T-helper 1 cell treated with Interleukin-12 subunit alpha and Interleukin-12 subunit beta and Interleukin-4 antibody, amounts not matched to agents 30 μg/mL and 1 μg/mL, for 36 hours (primary cell): ENCODE measurements around the gene RSAD2.

ENCODE experiments used
- H3K27ac Mint-ChIP-seq: one replicate; pipeline ENCODE4 v1.8.0; 2021; ENCODE audit warnings: mild to moderate bottlenecking, mixed read lengths
- H3K27me3 Mint-ChIP-seq: one replicate; pipeline ENCODE4 v1.8.0; 2021; ENCODE audit warnings: low read depth, mixed read lengths
- H3K36me3 Mint-ChIP-seq: one replicate; pipeline ENCODE4 v1.8.0; 2021; ENCODE audit warnings: low read depth, mixed read lengths
- H3K4me1 Mint-ChIP-seq: one replicate; pipeline ENCODE4 v1.8.0; 2021; ENCODE audit warnings: low read depth, mixed read lengths
- H3K4me3 Mint-ChIP-seq: one replicate; pipeline ENCODE4 v1.8.0; 2021; ENCODE audit warnings: mild to moderate bottlenecking, moderate library complexity, mixed read lengths
- H3K9me3 Mint-ChIP-seq: one replicate; pipeline ENCODE4 v1.8.0; 2021; ENCODE audit warnings: mixed read lengths

The RSAD2 gene, protein sequence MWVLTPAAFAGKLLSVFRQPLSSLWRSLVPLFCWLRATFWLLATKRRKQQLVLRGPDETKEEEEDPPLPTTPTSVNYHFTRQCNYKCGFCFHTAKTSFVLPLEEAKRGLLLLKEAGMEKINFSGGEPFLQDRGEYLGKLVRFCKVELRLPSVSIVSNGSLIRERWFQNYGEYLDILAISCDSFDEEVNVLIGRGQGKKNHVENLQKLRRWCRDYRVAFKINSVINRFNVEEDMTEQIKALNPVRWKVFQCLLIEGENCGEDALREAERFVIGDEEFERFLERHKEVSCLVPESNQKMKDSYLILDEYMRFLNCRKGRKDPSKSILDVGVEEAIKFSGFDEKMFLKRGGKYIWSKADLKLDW

DNA sequence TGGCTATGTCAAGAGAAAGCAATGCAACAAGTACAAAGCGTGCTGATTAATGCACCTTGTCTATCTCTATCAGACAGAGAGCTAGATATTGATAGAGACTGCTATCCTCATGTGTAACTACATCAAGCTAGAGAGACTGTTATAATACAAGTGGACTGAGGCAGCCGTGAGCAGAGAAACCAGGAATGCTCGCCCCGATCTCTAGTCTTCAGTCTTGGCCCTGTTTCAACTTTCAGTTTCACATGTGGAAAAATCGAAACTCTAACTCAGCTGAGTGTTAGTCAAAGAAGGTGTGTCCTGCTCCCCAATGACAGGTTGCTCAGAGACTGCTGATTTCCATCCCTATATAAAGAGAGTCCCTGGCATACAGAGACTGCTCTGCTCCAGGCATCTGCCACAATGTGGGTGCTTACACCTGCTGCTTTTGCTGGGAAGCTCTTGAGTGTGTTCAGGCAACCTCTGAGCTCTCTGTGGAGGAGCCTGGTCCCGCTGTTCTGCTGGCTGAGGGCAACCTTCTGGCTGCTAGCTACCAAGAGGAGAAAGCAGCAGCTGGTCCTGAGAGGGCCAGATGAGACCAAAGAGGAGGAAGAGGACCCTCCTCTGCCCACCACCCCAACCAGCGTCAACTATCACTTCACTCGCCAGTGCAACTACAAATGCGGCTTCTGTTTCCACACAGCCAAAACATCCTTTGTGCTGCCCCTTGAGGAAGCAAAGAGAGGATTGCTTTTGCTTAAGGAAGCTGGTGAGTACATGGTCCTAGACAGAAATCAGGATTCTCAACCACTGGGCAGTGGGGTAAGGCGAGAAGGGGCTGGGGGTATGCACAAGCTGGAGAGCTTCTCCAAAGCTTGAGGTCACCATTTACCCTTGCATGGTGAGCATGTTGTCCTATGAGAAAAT, at the start of gene RSAD2:
Gene RSAD2 (plus strand): TSS at position 376 of the 903 bp plus-strand sequence. CDS start 24 bp downstream, at position 400.
- Mint-ChIP-seq H3K4me1 (peaks cover 60% of the 10 kb centered on the region), H3K9me3 (peaks cover 5% of the 10 kb centered on the region), H3K27me3 (no peaks in the 10 kb centered on the region), H3K4me3 (peak within 1 kb of the TSS; percentile 90), H3K27ac (peak within 1 kb of the TSS; percentile 89), H3K36me3 (peaks cover 38% of the 10 kb centered on the region)

DNA sequence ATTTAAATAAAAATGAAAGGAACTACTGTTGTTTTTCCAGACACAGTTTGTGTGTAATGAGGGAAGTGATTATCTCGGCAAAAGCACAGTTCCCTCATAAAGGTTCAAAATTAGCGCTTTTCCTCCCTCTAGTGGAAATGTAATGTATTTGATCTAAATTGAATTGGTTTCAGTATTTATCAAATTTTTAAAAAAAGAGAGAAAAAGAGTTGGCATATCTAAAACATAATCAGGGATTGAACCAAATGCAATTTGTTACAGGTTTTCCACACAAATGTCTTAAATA, 49.3 kb upstream of the RSAD2 start:
- Mint-ChIP-seq H3K27me3 (peaks cover 4% of the 10 kb centered on the region), H3K4me3 (no peak overlapping the region), H3K27ac (no peak overlapping the region), H3K4me1 (peaks cover 18% of the 10 kb centered on the region), H3K36me3 (peaks cover 28% of the 10 kb centered on the region), H3K9me3 (peaks cover 19% of the 10 kb centered on the region)

DNA sequence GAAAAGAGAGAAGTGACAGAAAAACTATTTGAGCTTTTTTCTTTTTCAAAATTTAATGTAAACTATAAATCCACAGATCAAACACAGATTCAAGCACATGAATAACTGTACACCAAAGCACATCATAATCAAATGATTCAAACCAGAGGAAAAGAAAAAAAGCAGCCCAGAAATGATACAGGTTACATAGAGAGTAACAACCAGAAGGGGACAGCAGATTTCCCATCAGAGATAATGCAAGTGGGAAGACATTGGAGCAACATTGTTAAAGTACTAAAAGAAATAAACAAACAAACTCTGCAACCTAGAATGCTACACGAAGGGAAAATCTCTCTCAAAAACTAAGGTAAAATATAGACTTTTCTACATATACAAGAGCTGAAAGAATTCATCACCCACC, 46.3 kb upstream of the RSAD2 start:
- H3K4me3 Mint-ChIP-seq = no peak overlapping the region
- peaks cover 31% of the 10 kb centered on the region for H3K9me3 Mint-ChIP-seq
- H3K36me3 Mint-ChIP-seq = peaks cover 40% of the 10 kb centered on the region
- H3K27me3 Mint-ChIP-seq = peaks cover 4% of the 10 kb centered on the region
- peaks cover 31% of the 10 kb centered on the region for H3K4me1 Mint-ChIP-seq
- peak overlapping the region; percentile 16 for H3K27ac Mint-ChIP-seq

DNA sequence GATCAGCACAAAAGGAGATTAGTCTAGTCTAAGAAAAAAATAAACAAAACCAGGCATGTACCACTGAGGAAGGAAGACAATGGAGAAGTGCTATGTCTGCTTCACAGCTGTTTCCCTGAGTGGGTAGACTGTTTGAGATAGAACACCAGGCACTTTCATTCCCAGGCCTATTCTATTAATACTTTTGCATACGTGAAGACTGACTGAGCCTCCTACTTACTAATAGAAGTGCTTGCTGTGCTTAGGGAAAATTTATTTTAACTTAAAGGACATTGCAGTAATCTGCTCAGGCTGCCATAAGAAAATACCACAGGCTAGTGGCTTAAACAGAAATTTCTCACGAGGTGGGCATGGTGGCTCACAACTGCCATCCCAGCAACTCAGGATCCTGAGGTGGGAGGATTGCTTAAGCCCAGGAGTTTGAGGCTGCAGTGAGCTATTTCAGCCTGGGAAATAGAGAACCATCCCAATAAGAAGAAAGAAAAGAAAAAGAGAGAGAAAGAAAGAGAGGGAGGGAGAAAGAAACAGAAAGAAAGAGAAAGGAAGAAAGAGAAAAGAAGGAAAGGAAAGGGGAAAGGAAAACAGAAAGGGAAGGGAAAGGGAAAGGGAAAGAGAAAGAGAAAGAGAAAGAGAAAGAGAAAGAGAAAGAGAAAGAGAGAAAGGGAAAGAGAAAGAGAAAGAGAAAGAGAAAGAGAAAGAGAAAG, 44.8 kb upstream of the RSAD2 start:
- peaks cover 41% of the 10 kb centered on the region for H3K36me3 Mint-ChIP-seq
- peak overlapping the region; percentile 82 for H3K27ac Mint-ChIP-seq
- H3K4me1 Mint-ChIP-seq = peaks cover 24% of the 10 kb centered on the region
- peaks cover 4% of the 10 kb centered on the region for H3K27me3 Mint-ChIP-seq
- peaks cover 31% of the 10 kb centered on the region for H3K9me3 Mint-ChIP-seq
- peak overlapping the region; percentile 65 for H3K4me3 Mint-ChIP-seq

DNA sequence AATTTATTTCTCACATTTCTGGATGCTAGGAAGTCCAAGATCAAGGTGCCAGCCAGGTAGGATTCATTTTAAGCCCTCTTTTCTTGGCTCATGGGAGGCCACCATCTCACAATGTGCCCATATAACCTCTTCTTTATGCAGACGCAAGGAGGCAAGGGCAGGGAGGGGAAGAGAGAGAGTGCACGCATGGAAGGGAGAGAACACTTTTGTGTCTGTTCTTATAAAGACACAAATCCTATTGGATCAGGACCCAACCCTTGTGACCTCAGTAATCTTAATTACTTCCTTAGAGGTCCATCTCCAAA, 44.3 kb upstream of the RSAD2 start:
- Mint-ChIP-seq H3K4me1 (peaks cover 20% of the 10 kb centered on the region), H3K4me3 (peak overlapping the region; percentile 65), H3K9me3 (peaks cover 32% of the 10 kb centered on the region), H3K27me3 (peaks cover 4% of the 10 kb centered on the region), H3K27ac (peak overlapping the region; percentile 82), H3K36me3 (peaks cover 43% of the 10 kb centered on the region)

DNA sequence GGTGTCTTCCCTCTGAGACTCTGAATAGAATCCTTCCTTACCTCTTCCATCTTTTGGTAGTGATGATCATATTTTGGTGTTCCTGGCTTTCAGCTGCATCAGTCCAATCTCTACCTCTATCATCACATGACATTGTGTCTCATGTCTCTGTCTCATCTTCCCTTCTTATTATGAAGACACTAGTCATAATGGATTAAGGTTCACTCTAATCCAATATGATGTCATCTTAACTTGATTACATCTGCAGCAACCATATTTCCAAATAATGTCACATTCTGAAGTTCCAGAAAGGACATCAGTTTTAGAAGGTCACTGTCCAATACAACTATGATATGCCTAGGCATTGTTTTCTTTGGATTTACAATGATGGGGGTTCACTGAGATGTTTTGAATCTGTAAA, 43.4 kb upstream of the RSAD2 start:
- H3K4me1 Mint-ChIP-seq = peaks cover 20% of the 10 kb centered on the region
- H3K27me3 Mint-ChIP-seq = peaks cover 4% of the 10 kb centered on the region
- H3K4me3 Mint-ChIP-seq = peak overlapping the region; percentile 1
- peak overlapping the region; percentile 75 for H3K27ac Mint-ChIP-seq
- peaks cover 48% of the 10 kb centered on the region for H3K36me3 Mint-ChIP-seq
- H3K9me3 Mint-ChIP-seq = peaks cover 33% of the 10 kb centered on the region

DNA sequence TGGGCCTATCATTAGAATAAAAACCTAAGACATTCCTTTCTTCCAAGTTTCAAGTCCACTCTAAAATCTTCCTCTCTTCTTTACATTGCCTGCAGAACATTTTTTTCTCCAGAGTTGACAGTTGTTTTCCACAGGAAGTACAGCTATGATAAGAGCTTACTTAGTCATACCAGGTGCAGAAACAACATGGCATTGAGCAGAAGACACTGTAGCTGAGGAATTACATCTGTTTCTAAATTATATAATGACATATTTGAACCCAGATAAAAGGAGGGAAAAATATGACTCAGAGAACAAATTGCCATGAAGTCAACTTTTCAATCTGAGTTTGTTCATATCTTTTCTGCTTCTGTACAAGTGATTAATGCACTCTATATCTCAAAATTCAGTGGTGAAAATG, 42.1 kb upstream of the RSAD2 start:
- Mint-ChIP-seq H3K9me3 (peaks cover 32% of the 10 kb centered on the region), H3K4me3 (no peak overlapping the region), H3K4me1 (peaks cover 20% of the 10 kb centered on the region), H3K27me3 (peaks cover 4% of the 10 kb centered on the region), H3K36me3 (peaks cover 52% of the 10 kb centered on the region), H3K27ac (peak overlapping the region; percentile 18)

DNA sequence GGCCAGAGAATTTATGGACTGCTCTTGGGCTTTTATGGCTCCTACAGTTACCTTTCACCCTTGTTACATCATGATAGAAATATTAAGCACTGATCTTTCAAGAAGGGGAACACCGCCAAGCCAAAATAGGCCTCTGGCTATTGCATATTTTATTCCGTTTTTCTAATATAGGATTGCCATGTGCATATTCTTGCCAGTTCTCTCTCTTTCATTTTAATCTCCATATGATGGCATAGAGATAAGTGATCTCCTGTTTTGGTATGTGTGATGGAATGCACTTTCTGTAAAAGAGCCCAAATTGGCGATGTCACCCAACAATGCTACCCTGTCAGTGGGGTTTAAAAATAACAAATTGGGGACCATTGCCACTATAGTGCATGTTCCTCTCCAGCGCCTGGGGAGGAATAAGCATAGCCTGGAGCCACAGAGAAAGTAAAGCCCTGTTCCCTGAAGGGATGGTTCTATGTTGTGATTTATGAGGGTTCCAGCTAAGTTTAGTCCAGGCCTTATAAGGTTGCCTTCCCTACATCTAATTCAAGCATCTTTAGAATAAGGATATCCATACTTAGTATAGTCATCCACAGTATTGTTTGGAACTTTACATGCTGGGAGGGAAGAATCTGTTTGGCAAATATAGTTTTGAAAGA, 38.8 kb upstream of the RSAD2 start:
- peaks cover 44% of the 10 kb centered on the region for H3K36me3 Mint-ChIP-seq
- H3K4me1 Mint-ChIP-seq = peaks cover 14% of the 10 kb centered on the region
- no peaks in the 10 kb centered on the region for H3K27me3 Mint-ChIP-seq
- H3K4me3 Mint-ChIP-seq = no peak overlapping the region
- peaks cover 30% of the 10 kb centered on the region for H3K9me3 Mint-ChIP-seq
- H3K27ac Mint-ChIP-seq = no peak overlapping the region

DNA sequence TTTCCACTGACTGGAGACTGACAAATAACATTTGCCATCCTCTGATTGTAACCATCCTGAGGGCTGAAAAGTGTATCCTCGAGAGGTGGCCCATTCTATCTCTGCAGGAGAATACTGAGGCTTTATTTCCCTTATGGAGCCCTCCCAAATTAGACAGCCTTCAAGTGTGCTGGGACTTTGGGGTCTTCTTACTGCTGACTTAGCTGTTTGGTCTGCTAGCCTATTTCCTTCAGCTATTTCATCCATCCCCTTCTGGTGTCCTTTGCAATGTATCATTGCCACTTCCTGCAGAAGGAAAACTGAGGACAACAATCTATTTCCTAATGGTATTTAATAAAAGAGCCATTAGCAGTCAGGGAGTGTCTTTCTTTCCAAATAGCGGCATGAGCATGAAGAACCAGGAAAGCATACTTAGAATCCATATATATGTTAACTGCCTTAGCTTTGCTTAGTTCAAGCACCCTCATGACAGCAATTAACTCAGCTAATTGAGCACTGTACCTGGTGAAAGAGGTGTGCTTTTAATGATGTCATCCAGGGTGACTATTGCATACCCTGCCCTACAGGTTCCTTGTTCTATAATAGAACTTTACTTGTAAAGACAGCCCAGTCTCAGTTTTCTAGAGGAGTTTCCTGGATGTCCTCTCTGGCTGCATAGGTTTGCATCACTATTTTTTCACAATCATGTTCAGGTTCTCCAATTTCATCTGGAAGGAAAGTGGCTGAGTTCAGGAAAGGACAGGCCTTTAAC, 35.9 kb upstream of the RSAD2 start:
- Mint-ChIP-seq H3K4me3 (no peak overlapping the region), H3K9me3 (peaks cover 48% of the 10 kb centered on the region), H3K36me3 (peaks cover 62% of the 10 kb centered on the region)

DNA sequence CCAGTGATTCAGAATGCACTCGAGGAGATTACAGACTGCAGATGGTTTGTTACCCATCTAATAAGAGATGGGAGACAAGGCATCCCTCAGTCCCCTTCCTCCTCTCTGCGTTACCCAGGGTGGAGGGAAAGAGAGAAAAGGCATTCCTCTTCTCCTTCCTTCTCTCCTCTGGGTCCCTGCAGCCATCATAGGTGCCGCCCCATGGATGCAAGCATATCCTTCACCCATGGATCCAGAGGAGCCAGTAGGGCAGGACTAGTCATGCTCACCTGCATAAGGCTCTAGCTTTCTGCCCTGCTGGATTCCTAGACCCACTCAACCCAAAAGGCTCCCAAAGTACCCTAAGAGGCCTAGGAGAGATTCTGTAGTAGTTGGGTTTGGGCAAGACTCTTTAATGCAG, 32.3 kb upstream of the RSAD2 start:
- Mint-ChIP-seq H3K27ac (no peak overlapping the region), H3K36me3 (peaks cover 69% of the 10 kb centered on the region), H3K9me3 (peaks cover 59% of the 10 kb centered on the region), H3K27me3 (no peaks in the 10 kb centered on the region), H3K4me1 (peaks cover 15% of the 10 kb centered on the region), H3K4me3 (no peak overlapping the region)

More for the DNA sequence above, 35.9 kb upstream of the RSAD2 start:
- no peaks in the 10 kb centered on the region for H3K27me3 Mint-ChIP-seq
- peaks cover 2% of the 10 kb centered on the region for H3K4me1 Mint-ChIP-seq
- no peak overlapping the region for H3K27ac Mint-ChIP-seq

DNA sequence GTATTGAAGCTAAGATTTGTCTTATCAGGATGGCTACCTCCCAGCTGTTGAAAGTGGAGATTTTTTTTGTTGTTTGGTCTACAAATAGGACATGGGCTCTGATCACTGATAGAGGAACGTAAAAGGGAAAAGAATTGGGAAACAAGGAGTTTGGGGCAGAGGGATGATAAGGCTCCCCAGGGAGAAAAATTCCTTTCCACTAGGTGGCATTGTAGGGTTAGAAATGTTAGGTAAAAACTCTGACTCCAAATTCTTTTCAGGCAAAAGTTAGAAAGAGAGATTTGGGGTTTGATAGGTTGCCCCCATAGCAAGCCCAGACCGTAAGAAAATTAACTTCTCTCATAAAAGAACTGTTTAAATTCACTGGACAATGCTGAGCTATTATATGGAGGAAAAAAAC, 31.7 kb upstream of the RSAD2 start:
- peaks cover 59% of the 10 kb centered on the region for H3K9me3 Mint-ChIP-seq
- no peak overlapping the region for H3K27ac Mint-ChIP-seq
- peaks cover 18% of the 10 kb centered on the region for H3K4me1 Mint-ChIP-seq
- no peak overlapping the region for H3K4me3 Mint-ChIP-seq
- peaks cover 70% of the 10 kb centered on the region for H3K36me3 Mint-ChIP-seq
- H3K27me3 Mint-ChIP-seq = no peaks in the 10 kb centered on the region

DNA sequence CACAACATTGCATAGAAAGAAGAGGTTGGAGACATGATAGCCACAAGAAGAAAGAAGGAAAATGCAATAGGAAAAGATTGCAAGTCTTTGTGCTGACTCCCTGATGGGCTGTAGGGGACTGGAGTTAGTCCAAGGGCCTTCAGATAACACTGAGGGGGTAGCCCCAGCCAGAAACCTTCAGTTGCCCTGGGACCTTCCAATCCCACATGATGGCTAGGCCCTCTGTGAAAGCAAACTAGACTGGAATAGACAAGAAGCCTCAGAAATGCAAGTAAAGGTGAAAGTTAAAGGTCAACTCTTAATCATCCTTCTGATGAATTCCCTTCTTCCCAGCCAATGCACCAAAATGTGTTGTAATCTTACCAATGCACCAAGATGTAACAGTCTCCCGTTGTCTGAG, 31.0 kb upstream of the RSAD2 start:
- peaks cover 59% of the 10 kb centered on the region for H3K9me3 Mint-ChIP-seq

DNA sequence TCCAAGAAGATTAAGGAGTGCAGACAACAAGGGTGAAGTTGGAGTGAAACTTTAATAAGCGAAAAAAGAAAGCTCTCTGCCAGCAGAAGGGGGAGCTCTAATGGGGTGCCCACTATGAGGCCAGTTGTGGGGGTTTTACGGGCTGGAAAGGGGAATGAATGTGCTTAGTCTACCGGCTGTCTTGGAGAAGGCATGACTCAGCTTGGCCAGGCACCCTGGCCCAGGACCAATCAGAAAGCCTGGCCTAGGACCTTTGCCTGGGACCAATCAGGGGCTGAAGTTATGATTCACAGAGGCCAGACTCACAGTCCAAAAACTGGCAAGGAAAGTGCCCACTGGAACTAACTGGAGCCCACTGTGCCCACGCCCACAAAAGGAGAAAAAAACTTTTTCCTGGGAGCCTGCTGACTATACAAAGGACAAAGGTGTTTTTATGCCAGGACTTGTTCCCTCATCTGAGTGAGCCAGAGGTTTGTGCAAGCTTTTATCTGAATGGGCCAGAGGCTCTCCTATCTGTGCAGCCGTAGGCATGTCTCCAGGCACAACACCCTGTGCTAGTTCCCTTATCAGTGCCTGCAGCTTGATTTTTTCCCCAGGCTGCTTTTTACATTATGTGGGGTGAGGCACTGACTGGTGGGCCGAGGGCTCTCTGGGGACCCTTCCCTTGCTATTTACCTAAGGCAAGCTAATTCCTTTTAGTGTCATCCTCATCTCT, 30.5 kb upstream of the RSAD2 start:
- Mint-ChIP-seq H3K27ac (no peak overlapping the region), H3K36me3 (peaks cover 73% of the 10 kb centered on the region), H3K4me3 (no peak overlapping the region), H3K4me1 (peaks cover 18% of the 10 kb centered on the region), H3K27me3 (no peaks in the 10 kb centered on the region), H3K9me3 (peaks cover 59% of the 10 kb centered on the region)

More for the DNA sequence above, 31.0 kb upstream of the RSAD2 start:
- Mint-ChIP-seq H3K27me3 (no peaks in the 10 kb centered on the region), H3K36me3 (peaks cover 73% of the 10 kb centered on the region), H3K27ac (no peak overlapping the region), H3K4me1 (peaks cover 16% of the 10 kb centered on the region), H3K4me3 (no peak overlapping the region)
